HG03565 (cell line): ENCODE data around the gene KBTBD13.
"Not testable (repeated sequence)": the region's sequence is repeated elsewhere in the genome, so short reads cannot be mapped to it uniquely, and the experiment has no call there.

ENCODE experiments used
- ATAC-seq: cut with Tn5 transposase; IDR thresholded peaks from one replicate; pipeline ENCODE4 v1.9.1; 2021; ENCODE audit warnings: mild to moderate bottlenecking, moderate library complexity; ENCODE audit not compliant: unreplicated experiment

Gene KBTBD13

DNA sequence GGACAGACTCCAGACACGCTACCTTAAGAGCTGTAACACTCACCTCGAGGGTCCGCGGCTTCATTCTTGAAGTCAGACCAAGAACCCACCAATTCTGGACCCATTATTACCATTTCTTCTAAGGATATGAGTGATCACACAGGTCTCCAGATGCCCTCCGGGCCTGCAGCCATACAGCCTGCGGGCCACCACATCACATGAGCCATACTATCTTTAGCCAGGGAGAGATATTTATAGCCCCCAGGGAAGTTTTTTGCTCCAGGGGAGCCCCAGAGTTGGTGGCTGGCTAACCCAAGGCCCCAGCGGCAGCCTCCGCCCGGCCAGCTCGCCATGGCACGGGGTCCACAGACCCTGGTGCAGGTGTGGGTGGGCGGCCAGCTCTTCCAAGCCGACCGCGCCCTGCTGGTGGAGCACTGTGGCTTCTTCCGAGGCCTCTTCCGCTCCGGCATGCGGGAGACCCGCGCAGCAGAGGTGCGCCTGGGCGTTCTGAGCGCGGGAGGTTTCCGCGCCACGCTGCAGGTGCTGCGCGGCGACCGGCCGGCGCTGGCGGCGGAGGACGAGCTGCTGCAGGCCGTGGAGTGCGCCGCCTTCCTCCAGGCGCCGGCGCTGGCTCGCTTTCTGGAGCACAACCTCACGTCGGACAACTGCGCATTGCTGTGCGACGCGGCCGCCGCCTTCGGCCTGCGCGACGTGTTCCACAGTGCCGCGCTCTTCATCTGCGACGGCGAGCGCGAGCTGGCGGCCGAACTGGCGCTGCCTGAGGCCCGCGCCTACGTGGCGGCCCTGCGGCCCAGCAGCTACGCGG is at the start of gene KBTBD13:
KBTBD13 (plus strand) TSS at position 261 of the 805 bp plus-strand sequence; CDS start at position 331, 70 bp downstream.
- no peak for ATAC-seq

DNA sequence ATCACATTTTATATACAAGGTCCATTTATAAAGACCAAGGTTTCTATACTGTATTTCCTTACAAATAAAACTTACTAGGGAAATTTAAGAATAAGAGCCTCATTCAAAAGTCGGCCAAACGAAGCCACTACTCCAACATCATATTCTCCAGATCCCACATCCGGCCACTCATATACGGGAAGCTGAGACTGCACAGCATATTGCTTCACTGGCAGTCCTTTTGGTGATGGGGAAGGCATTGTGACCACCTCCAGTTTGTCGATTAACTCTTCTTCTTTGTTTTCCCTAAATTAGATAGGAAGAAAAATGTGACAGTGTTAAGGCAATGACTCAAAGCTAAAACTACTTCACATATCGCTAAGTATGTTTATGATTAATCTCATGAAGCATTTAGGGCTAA is 49.8 kb upstream of the KBTBD13 start:
- ATAC-seq: no peak

DNA sequence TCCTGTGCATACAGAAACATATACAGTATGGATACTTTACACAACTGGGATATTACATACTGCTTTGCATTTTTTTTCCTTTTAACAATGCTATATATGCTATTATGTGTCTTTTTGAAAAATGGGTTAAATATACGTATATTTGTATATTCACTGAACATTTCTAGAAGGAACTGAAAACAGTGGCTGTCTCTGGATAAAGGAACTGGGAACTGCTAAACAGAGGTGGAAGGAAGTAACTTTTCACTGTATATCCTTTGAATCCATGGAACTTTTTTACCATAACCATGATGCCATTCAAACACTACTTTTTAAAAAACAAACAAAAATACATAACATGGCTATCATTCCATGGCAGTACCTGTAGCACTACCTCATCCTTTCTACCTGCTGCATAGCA is 49.0 kb upstream of the KBTBD13 start:
- ATAC-seq: no peak

DNA sequence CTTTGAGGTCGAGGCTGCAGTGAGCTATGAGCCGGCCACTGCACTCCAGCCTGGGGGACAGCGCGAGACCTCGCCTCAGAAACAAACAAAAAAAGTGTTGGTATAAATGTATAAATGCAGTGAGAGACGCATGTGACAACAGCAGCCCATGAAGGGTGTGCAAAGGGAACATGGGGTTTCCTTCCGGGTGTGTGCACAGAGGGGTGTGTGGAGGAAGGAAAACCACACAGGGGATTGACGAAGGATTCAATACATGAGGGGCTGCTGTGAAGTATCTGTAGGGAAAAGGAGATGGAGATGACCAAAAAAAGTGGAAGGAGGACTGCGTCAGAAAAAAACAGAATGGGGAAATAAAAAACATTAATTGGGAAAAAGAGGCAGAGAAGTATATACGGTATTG is 48.2 kb upstream of the KBTBD13 start:
- ATAC-seq: no peak

DNA sequence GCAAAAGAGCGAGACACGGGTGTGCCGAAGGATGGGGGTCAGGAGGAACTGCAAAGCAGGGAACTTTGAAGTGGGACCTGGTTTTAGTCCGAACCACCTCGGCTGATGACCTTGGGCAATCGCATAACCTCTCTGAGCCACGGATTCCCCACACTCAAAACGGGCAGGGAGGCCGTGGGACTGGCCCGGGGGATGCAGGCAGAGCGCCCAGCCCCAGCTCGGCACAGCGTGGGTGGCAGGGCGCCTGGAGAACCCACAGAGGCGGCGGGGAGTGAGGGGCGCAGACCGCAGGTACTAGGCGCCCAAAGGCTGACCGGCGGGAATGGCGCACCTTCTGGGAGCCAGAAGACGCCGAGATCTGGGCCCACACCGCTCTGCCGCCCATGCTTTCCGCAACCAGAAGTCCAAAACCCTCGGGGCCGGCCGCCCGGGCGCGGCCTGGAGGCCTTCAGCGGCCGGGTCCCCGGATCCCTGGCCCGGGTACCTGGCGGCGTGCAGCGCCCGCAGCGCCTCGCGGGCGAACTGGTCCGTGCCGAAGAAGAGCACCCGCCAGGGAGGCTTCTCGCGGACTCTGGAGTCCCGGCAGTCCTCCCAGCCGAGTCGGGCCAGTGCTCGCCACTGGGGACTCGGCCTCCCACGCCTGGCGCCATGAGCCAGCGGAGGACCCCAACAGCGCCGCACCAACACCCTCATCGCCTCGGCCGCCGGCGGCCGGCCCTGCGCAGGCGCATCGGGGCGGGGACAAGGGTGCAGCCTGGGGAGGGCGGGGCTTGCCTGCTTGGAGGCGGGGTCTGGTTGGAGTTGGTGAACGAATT is 47.4 kb upstream of the KBTBD13 start, which contains the start of gene MTFMT:
MTFMT (minus strand) TSS at position 719 of the 815 bp plus-strand sequence; CDS start at position 693, 26 bp downstream.
- ATAC-seq: peak; percentile 55

DNA sequence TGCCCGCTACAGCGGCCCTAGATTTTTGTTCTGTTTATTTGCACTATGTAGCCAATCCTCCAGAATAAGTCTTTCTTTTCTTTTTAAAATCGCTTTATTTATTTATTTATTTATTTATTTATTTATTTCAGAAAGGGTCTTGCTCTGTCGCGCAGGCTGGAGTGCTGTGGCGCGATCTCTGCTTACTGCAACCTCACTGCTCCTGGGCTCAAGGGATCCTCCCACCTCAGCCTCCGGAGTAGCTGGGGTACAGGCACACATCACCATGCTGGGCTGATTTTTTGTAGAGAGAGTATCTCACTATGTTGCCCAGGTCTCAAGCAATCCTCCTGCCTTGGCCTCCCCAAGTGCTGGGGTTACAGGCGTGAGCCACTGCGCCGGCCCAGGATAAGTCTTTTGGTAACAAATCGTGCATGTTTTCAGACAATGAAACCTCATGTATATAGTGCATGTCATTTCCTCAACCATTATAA is 46.8 kb upstream of the KBTBD13 start:
- no peak for ATAC-seq

DNA sequence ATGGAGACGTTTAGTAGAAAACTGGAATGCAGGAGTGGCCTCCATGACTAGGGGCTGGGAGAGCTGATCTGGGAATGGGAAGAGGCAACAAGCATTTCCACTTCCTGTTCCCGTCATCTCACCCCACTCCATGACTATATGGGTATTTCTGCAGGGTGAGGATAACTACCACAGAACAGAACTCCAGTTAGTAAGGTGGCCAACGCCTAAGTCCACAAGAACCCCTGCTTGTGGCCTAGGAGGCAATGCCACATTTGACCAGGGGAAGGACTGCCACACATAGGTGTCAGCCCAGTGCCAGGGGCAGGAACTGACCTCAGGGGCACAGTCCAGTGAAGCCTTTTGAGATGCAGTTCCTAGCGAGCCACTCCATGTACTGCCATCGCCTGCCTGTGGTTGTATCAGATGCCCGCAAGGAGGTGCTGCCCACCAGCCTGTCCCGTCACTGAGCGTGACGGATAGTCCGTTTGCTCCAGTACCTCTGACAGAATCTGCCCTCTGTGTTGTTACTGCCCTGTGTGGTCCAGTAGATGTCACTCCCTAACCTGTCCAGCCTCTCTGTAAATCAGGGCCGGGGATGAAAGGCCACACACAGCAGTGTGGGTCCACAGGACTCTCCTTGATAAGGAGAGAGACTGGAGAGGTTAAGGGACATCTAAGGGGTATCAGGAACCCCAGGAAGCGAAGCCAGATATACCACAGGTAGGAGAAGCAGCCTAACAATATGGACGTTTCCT is 43.6 kb upstream of the KBTBD13 start:
- ATAC-seq: no peak

DNA sequence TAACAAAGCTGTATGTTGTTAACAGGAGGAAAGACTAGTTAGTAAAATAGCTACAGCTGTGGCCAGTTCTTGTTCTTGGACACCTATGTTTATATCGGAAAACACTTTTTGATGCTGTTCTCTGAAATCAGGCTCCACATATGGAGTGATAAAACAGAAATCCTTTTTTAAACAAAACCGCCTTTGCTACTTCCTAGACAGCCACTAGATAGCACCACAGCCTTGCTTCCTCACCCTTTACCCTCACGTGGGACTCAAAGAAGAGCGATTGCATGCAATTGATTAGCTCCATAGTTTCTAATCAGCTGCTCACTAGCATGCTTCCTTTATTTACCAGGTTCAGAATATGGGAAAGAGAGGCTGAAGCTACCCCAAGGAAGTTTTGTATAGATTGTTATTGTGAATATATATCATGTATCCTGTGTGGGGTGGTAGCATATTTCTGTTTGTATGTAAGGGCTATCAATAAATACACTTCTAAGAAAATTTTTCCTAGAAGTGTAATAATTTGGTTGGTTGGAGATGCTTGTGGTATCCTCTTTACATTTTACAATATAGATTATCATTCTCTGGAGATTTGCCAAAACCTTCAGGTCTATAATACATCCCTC is 42.8 kb upstream of the KBTBD13 start:
- ATAC-seq: no peak

DNA sequence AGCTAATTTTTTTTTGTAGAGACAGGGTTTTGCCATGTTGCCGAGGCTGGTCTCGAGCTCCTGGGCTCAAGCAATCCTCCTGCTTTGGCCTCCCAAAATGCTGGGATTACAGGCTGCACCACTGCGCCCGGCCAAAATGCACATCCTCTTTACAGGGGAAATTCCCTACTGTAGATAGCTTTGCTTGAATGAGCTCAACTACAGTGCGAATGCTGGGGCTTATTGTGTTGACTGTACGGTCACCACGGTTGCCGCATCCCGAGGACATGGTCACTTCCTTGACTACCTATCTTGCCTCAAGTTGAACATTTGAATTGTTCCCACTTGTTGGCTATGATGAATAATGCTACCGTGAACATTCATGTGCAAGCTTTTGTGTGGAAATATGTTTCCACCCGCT is 41.8 kb upstream of the KBTBD13 start:
- ATAC-seq: no peak

DNA sequence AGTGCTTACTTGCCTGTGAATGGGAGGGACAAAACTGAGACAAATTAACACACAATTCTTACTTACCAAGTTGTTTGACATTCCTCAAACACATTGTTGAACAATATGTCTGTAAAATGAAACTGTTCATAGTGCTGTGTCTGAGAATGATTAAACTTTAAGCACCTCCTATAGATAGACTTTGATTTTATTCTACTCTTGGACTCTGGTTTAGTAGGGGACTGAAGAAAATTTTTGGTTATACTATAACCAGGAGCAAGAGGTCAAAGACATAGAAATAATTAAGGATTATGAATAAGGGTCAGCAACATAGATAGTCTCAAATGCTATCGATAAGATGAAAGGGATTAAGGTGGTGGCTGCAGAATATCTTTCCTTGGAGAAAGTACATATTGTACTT is 39.2 kb upstream of the KBTBD13 start:
- ATAC-seq: no peak

DNA sequence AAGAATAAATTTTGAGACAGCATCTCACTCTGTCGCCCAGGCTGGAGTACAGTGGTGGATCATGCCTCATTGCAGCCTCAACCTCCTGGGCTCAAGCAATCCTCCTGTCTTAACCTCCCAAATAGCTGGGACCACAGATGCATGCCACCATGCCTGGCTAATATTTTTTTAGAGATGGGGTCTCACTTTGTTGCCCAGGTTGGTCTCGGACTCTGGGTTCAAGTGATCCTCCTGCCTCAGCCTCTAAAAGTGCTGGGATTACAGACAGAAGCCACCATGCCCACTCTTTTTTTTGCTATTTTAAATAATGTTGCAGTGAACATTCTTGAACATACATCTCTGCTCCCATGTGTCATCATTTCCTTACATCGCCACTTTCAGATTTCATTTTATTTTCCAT is 38.1 kb upstream of the KBTBD13 start:
- no peak for ATAC-seq

DNA sequence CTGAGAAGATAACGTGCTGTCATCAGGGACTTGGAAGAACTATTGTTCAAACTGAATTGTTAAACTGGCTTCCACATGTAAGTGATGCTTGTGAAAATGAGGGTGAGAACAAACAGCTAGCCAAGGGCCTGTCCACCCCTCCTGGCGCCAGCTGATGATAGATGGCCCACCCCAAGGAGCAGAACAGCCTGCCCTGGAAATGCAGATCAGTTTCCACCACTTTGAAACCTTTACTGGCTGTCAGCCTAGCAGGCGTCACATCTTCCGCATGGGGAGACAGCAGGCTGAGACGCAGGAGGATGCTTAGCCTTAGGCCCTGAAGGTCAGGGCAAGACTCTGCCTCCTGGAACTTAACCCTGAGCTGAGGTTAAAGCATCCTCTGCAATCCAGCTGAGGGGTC is 37.7 kb upstream of the KBTBD13 start:
- ATAC-seq: no peak

DNA sequence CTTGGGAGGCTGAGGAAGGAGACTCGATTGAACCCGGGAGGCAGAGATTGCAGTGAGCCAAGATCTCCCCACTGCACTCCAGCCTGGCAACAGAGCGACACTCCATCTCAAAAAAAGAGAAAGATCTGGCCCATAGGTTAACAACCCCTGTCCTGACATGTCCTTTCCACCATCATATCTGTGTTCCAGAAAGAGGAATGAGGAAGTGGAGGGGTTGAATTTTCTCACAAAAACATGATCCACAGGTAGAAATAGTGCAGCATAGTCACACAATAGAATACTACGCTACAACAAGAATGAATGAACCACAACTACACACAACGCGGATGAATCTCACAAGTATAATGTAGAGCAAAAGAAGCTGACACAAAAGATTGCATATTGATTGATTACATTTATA is 36.1 kb upstream of the KBTBD13 start:
- no peak for ATAC-seq

DNA sequence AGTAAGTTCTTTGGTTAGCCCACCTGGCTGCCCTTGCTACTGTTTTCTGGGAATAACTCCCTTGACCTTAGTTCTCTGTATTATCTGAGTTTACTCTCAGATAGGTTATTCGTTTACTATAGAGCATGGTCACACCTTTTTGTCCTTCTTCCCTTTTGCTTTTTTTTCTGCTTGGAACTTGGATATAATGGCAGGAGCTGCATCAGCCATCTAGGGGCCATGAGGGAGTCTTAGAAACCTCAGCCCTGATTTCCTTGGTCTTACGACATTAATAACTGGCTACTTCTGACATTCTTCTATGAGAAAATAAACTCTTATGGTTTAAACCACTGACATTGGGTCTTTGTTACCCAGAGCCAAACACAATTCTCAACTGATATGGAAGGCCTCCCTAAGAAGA is 34.8 kb upstream of the KBTBD13 start:
- no peak for ATAC-seq

DNA sequence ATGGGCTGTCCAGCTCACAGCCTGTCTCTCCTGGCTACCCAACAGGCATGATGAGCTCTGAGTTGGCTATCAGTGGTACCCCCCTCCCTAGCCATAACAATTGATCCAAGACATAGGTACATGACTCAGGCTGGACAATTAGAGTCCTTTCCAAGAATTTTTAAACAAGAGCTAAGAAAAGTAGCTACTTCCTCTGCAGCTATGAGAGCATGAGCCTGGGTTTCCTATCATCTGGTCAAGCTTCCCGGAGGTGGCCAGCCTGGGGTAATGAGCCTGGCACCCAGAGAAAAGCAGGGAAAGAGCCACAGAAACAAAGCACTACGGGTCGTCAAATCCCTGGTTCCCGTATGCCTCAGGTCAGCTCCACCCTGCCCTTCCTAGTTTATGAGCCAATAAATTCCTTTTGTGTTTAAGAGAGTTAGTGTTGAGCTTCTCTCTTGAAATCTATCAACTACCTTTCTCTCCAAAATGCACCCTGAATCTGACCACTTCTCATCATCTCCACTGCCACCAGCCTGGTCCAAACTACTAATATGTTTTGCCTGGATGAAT is 33.7 kb upstream of the KBTBD13 start:
- no peak for ATAC-seq

DNA sequence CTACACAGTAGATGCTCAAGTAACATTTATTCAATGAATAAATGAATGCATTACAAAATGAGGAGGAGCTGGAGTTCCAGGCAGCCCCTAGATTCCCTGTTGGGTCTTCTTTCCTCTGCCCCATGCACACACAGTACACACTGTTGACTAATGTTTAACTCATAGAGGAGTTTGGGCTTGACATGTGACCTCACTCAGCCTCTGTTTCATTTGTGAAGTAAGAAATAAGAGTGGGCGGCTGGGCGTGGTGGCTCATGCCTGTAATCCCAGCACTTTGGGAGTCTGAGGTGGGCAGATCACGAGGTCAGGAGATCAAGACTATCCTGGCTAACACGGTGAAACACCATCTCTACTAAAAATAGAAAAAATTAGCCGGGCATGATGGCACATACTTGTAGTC is 32.3 kb upstream of the KBTBD13 start:
- ATAC-seq: not testable (repeated sequence)

DNA sequence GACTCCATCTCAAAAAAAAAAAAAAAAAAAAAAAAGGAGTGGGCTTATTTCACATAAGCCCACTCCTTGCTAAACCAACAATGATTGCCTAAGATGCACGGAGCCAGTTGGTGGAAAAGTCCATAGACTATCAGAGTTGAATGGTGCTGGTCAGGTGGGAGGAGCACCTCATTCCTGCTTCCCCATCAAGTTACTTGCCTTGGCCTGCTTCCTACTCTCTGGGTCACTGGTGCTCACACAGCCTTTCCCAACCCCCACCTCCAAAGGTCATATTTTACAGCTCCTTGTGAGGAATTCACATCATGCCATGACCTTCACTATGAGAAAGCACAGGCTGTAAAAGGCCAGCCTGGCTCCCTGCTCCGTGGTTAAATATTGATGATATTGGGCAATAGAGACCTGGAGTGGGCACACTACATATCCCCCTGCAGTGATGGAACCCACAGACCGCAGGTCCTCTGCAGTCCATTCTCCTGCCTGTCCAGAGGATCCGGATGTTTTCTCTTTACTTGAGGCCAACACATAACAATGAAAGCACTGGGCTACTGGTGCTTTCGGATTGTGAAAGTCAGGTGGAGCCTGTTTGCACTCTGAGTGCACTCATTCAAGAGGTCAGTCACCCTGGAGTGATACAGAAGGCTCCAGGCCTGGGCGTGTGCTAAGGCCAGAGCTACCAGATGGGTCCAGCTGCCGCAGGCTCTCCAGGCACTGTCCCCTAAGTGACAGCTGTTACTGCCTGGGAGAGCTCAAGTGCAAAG is 31.6 kb upstream of the KBTBD13 start, which contains the start of gene SLC51B:
SLC51B (plus strand) TSS at position 664 of the 758 bp plus-strand sequence. CDS start 4,618 bp downstream, outside the sequence.
- no peak for ATAC-seq

DNA sequence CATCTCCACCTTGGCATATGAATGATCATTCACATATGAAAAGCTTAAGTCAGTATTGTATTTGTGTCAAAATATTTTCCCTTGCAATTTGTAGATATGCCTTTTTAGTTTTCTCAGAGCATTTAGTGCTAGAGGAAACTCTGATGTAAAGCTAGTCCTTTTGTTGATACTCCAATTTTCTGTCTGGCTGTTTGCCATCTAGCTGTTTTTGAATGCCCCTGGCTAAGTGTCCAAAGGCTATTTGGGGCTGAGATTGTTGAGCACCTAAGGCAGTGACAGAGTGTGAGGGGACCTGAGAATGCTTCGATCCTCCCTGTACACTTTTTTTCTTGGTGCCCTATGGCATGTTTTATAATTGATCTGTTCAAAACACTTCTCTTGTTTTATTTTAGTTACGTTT is 28.3 kb upstream of the KBTBD13 start:
- ATAC-seq: no peak

DNA sequence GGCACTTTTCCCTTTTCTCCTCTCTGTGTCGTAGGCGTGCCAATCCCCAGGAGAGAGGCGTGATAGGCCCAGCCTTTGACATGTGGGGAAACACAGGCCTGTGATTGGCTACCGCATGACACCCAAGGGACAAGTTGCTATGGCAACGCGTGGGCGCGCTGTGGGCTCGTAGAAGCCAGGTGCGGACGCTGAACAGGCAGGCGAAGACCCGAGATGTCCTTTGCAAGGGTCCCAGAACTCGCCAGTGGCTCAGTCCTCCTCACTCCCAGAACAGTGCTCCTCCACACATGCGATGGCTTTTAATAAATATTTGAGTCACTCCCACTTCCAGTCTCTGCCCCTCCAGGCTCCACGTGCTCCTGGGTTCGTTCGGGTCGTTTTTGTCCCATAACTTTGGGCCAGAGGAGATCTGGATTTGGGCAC is 27.1 kb upstream of the KBTBD13 start:
- ATAC-seq: peak; percentile 86

DNA sequence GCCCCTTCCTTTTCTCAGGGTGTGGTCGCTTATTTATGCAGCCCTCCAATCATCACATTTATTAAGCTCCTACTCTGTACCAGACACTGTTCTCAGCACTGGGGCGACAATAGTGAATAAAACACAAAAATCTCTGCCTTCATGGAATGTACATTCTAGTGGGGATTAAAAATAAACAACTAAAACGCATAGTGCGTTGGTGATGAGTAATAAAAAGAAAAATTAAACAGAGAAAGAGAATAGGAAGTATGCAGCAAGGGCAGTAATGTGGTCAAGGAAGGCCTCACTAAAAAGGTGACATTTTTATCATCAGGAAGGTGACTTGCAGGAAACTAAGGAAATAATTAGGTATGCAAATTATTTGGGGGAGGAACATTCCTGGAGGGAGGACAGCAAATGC is 26.3 kb upstream of the KBTBD13 start:
- ATAC-seq: no peak
